ENCODE measurements around the gene ASPSCR1.

ASPSCR1 gene

DNA sequence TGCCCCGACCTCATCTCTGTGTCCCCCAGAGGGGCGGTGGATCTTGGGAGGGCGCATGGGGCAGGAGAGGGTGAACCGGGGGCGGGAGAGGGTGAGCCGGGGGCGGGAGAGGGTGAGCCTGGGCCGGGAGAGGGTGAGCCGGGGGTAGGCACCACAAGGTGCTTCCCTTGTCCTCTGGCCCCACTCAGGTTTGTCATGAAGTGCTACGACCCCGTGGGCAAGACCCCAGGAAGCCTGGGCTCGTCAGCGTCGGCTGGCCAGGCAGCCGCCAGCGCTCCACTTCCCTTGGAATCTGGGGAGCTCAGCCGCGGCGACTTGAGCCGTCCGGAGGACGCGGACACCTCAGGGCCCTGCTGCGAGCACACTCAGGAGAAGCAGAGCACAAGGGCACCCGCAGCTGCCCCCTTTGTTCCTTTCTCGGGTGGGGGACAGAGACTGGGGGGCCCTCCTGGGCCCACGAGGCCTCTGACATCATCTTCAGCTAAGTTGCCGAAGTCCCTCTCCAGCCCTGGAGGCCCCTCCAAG, 18.9 kb downstream of the ASPSCR1 start:
- H3K4me3 ChIP-seq (replicated peaks; ENCODE audit: low read depth, low read length) = no peak overlapping the region
- no peak for TF ChIP-seq CTCF (IDR thresholded peaks at IDR 0.05; ENCODE audit: low read depth, low read length, missing control alignments)
- DNase-seq (ENCODE audit: extremely low read depth, low read depth) = no peak

GRCh38 chr17:81996757-81997441, 19.5 kb downstream of the ASPSCR1 start:
- no peak overlapping the region for H3K4me3 ChIP-seq (replicated peaks; ENCODE audit: low read depth, low read length)
- DNase-seq (ENCODE audit: extremely low read depth, low read depth) = no peak
- TF ChIP-seq CTCF (IDR thresholded peaks at IDR 0.05; ENCODE audit: low read depth, low read length, missing control alignments) = no peak

GRCh38 chr17:81998212-81998611, 20.8 kb downstream of the ASPSCR1 start:
- no peak for DNase-seq (ENCODE audit: extremely low read depth, low read depth)
- TF ChIP-seq CTCF (IDR thresholded peaks at IDR 0.05; ENCODE audit: low read depth, low read length, missing control alignments) = no peak
- no peak overlapping the region for H3K4me3 ChIP-seq (replicated peaks; ENCODE audit: low read depth, low read length)

DNA sequence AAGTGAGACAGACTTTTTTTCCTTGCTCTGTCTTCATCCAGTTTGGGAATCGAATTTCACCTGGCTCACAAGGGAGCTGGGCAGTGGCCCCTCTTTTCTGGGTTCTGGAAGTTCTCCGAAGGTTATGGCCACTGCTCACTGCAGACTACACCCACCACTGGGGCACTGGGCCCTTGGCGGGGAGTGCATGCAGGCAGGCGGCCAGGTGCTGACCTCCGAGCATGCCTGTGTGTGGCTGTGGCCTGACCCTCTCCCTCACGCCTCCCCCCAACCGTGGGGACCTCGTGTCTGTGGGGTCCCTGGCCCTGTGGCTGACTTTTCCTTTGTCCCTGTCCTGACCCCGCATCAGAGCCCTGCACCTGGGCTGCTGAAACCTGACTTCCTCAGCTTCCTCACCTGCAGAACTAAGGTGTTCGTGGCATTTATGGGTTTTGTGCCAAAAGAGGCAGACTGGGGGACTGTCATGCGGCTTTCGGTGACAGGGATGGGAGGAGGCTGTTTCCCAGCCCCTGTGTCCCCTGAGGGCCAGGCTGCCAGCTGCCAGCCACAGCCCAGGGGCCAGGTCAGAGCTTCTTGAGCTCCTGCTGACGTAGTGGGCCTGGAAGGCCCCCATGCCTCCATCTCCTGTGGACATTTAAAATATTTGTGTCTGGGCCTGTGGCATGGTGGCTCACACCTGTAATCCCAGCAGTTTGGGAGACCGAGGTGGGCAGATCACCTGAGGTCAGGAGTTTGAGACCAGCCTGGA, 21.4 kb downstream of the ASPSCR1 start:
- no peak for TF ChIP-seq CTCF (IDR thresholded peaks at IDR 0.05; ENCODE audit: low read depth, low read length, missing control alignments)
- H3K4me3 ChIP-seq (replicated peaks; ENCODE audit: low read depth, low read length) = no peak overlapping the region
- DNase-seq (ENCODE audit: extremely low read depth, low read depth) = no peak

GRCh38 chr17:81999587-81999975, 22.2 kb downstream of the ASPSCR1 start:
- no peak for TF ChIP-seq CTCF (IDR thresholded peaks at IDR 0.05; ENCODE audit: low read depth, low read length, missing control alignments)
- no peak overlapping the region for H3K4me3 ChIP-seq (replicated peaks; ENCODE audit: low read depth, low read length)
- no peak for DNase-seq (ENCODE audit: extremely low read depth, low read depth)

GRCh38 chr17:81999976-82000802, 22.8 kb downstream of the ASPSCR1 start:
- no peak overlapping the region for H3K4me3 ChIP-seq (replicated peaks; ENCODE audit: low read depth, low read length)
- no peak for DNase-seq (ENCODE audit: extremely low read depth, low read depth)
- TF ChIP-seq CTCF (IDR thresholded peaks at IDR 0.05; ENCODE audit: low read depth, low read length, missing control alignments) = no peak
